Dedifferentiated amniotic fluid mesenchymal stem cell (primary cell): Measurements from ENCODE around the gene CFAP97D2.
A peak's percentile ranks its signal among the peaks of the same experiment; 100 is the strongest.
"Not testable (repeated sequence)": the region's sequence is repeated elsewhere in the genome, so short reads cannot be mapped to it uniquely, and the experiment has no call there.

Source experiments
- DNase-seq: peaks from one replicate; pipeline ENCODE4 v3.0.0-alpha.2; 2016; ENCODE audit errors: extremely low spot score

CFAP97D2 gene

GRCh38 chr13:114179087-114179658 is at the start of gene CFAP97D2:
Gene CFAP97D2, plus strand, starts transcription at chr13:114179257. Its CDS starts 74 bp downstream, at chr13:114179331.
- DNase-seq, result no peak

- no peak for DNase-seq
Observed at GRCh38 chr13:114129649-114130062, 49.4 kb upstream of the CFAP97D2 start.

GRCh38 chr13:114130131-114130836 is 48.8 kb upstream of the CFAP97D2 start:
- no peak for DNase-seq

DNA sequence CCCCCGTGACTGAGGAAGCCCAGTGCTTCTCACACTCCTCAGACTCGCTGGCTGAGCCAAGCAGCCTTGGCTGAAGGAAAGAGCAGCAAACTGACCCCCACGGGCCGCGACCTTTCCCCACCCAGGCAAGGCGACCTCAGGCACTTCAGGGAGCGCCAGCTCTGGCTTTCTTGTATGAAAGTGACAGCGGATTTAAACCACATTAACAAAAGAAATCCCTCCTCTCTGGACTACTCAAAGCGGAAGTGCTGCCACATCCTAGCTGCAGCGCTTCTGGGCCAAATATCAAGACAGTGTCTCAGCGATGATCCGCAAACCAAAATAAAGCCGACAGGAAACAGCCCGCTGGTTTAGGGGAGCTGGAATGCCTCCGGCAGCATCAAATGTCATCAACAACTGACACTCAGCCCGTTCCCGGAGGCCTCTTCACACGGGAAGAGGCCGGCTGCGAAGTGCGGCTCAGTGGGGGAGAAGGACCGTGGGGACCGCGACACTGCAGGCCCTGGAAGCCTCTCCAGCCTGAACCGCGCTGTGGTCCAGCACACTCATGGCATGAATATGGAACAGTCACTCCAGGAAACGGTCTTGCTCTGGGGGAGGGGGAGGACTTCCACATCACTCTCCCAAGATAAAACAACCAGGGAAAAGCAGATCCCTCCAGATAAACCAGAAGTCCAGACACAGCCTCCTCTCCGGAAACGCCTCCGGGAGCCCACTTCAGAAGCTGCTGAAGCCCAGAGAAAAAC is 48.0 kb upstream of the CFAP97D2 start:
- peak; percentile 35 for DNase-seq

DNA sequence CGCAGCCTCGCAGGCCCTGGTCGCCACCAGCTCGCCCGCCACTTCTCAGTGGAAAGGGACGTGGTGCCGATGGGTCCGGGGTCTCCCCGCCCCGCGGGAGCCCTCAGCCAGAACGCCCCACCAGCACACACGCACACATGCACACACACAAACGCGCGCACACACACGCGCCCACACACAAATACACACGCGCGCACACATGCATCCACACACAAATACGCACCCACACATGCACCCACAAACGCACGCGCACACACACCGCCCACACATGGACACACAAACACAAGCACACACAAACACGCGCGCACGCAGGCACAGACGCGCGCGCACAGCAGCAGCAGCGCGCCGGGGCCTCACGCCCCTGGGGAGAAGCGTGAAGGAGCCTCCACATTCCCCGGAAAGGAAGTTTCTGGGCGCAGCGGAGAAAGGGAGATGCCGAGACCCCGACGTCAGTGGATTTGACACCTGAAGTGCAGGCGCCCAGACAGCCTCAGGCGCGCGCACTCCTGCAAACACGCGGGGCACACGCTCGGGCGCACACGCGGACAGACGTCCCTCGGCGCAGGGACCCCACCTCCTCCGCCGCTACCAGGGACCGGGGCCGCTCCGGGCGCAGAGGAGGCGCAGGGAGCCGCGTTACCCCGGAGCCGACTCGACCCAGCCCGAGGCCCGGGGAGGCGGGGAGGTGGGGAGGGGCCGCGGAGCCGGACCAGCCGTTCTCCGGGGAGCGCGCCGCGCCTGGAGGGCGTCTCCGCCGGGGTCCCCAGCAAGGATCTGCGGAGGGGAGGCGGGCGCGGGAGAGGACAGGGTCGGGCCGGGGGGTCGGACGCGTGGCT is 47.3 kb upstream of the CFAP97D2 start:
- DNase-seq, result no peak

DNA sequence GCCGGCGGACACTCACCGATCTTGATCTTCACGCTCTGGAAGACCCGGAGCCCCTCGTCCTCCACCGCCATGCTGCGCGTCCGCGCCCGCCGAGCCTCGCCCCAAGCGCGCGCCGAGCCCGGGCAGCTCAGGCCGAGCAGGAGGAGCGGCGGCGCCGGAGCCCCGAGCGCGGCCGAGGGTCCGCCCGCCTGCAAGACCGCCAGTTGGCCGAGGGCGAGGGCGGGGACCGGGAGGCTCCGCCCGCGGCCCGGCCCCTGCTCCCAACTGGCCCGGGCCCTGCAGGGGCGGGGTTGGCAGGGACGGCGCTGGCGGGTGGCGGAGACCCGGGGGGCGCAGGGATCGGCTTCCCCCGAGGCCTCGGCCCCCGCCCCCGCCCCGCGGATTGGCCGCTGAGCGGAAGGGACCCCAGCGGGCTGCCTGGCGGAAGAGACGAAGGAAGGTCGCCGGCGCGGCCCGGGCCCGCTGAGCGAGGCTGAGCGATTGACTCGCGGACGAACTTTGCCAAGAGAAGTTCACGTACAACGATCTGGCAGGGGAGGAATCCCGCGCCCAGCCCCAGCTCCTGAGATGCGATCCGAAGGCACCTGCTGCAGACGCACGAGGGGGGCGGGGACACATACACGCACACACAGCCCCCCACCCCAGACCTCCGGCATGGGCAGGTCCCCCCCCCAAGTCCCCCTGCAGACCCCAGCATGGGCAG is 46.5 kb upstream of the CFAP97D2 start, which contains the start of gene RASA3:
Gene RASA3, minus strand, starts transcription at position 205 of the 703 bp plus-strand sequence. Its CDS starts 134 bp downstream, at position 71.
- peak; percentile 68 for DNase-seq

GRCh38 chr13:114133126-114133525 is 45.9 kb upstream of the CFAP97D2 start:
- DNase-seq, result not testable (repeated sequence)

DNA sequence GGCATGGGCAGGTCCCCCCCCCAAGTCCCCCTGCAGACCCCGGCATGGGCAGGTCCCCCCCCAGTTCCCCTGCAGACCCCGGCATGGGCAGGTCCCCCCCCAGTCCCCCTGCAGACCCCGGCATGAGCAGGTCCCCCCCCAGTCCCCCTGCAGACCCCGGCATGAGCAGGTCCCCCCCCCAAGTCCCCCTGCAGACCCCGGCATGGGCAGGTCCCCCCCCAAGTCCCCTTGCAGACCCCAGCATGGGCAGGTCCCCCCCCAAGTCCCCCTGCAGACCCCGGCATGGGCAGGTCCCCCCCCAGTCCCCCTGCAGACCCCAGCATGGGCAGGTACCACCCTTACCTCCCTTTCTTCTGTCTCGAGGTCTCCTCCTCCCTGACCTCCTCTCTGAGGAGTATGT is 45.5 kb upstream of the CFAP97D2 start:
- DNase-seq, result not testable (repeated sequence)

DNA sequence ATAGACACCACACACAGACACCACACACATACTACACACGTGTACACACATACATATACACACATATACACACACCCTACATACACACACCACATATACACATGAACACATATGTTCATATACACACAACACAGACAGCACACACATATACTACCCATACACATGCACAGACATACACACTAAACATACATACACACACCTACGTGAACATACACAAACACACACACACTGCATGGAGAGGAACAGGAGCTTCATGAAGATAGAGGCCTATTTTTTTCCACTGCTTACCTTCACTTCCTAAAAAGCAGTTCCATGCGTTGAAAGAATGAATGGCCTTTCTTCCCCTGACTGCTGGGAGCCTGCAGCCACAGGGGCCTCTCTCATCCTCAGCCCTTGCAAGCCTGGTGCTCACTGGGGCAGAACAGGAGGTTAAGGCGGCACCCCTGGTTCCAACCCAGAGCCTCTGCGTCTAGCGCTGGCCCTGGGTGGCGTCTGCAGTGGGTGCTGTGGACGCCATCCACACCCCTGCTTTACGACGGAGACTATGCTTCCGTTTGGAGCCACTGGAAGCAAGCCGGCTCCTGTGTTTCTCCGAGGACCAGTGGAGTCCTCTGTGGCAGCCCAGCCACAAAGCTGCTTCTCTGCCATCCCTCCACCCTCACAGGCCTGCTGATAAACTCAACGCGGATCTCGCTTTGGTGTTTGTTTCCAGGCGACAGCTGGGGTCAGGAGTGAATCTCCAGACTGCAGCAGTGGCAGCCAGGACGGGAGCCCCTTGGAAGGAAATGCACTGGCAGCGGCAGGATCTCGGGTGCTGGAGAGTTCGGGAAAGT is 44.7 kb upstream of the CFAP97D2 start:
- DNase-seq, result no peak

DNA sequence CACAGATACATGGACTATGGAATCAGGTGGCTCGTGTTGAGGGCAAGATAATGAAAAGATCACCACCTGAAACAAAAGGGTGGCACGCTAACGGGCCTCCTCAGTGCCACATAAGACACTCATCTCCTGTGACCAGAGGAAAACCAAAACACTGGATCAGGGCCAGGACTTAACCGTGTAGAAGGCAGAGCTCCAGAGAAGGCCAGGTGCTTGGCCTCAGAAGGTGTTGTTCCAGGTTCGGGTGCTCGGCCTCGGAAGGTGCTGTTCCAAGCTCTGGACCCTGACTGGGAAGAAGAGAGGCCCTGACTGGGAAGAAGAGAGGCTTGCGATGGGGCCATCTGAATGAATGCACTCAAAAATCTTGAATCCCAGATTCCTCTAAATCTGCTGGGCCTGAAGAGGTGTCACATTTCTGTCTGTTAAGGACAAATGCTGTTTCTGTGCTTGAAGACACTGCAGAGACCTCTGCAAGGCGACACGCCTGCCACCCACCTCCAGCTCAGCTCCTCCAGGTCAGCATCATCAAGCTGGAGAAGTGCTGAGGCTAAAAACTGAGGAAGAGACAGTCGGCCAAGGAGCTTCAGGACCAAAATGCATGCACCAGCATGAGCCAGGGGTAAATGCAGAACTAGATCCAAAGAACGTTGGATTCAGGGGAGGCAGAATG is 44.0 kb upstream of the CFAP97D2 start:
- no peak for DNase-seq

GRCh38 chr13:114135731-114136171 is 43.3 kb upstream of the CFAP97D2 start:
- no peak for DNase-seq

DNA sequence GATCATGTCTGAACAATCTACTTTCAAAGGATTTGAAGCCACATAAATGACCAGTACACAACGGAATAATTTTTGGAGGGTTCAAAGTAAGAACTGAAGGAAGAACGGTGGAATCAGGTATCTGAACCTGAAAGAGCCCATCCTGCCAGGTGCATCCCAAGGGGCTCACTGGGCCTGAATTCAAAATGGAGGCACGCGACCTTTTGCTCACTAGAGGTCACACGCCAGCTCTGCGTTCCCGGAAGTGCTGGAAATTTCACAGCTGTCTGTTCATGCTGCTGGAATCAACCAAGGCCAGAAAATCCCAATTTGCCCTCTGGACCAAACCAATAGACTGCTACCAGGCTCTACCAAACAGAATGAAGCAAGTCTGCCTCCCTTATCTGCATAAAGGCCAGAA is 42.5 kb upstream of the CFAP97D2 start:
- DNase-seq, result no peak

- no peak for DNase-seq
Observed at GRCh38 chr13:114140131-114140905, 38.7 kb upstream of the CFAP97D2 start.

- no peak for DNase-seq
Observed at GRCh38 chr13:114140906-114141250, 38.2 kb upstream of the CFAP97D2 start.

GRCh38 chr13:114141261-114141996 is 37.6 kb upstream of the CFAP97D2 start:
- DNase-seq, result no peak

DNA sequence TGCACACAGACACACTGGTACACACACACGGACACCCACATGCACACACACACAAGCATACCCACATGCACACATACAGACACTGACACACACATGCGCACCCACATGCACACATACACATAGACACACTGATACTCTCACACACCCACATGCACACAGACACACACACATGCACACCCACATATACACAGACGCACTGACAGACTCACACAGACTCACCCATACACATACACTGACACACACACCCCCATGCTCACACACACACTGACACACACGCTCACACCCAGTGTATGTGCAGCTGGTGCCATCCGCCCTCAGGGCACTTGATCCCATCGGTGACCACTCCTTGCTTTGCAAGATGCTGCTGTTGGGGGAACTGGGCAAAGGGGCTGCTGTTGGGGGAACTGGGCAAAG is 36.9 kb upstream of the CFAP97D2 start:
- no peak for DNase-seq

- DNase-seq, result no peak
Observed at GRCh38 chr13:114142640-114143490, 36.2 kb upstream of the CFAP97D2 start.
